GM18526 (cell line): ENCODE measurements around the gene SLC34A3.

Experiments
- POLR2A ChIP-seq: IDR thresholded peaks from 3 replicates; pipeline ENCODE4 v1.6.1; 2011; ENCODE audit not compliant: insufficient read length; ENCODE audit errors: extremely low read depth

The SLC34A3 gene

GRCh38 chr9:137205126-137206069, 25.3 kb upstream of the SLC34A3 start, which contains the start of the genes NDOR1 and TMEM203:
Gene NDOR1 (plus strand): TSS chr9:137205700. CDS start chr9:137205778, 78 bp downstream.
Gene TMEM203 (minus strand): TSS chr9:137205648. CDS start chr9:137205414, 234 bp downstream.
- TF ChIP-seq POLR2A, result peak; percentile 93

DNA sequence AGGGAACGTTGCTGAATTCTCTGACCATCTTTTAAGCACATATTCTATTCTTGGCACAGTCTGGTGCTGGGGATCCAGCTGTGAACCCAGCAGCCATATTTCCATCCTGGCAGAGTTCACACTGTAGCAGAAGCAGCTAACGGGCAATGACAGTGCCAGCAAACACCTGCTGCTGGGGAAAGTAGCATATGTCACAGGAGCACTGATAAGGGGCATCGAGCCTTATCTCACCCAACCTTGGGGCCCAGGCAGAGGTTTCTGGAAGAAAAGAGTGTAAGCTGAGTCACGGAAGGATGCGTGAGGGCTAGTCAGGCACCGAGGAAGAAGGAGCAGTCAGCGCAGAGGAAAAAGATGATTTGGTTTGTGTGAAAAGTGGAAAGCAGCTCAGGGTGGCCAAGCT, 24.1 kb upstream of the SLC34A3 start:
- TF ChIP-seq POLR2A, result no peak

DNA sequence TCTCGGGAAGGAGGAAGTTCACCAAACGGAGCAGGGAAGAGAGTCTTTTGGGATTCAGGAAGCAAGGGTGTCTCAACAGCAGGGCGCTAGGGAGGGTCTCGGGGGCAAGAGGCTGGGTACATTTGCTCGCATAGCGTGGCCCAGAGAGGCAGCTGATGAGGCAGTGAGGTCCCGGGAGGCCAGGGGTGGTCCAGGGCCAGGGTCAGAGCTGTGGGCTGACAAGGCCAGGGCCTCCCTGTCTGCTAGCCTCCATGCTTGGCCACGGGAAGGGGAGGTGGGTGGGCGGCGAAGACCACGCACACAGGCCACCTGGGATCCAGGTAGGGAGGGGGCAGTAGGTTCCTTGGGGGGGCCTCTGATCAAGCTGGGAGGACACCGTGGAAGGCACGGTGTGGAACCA, 19.2 kb upstream of the SLC34A3 start:
- TF ChIP-seq POLR2A, result peak; percentile 20

DNA sequence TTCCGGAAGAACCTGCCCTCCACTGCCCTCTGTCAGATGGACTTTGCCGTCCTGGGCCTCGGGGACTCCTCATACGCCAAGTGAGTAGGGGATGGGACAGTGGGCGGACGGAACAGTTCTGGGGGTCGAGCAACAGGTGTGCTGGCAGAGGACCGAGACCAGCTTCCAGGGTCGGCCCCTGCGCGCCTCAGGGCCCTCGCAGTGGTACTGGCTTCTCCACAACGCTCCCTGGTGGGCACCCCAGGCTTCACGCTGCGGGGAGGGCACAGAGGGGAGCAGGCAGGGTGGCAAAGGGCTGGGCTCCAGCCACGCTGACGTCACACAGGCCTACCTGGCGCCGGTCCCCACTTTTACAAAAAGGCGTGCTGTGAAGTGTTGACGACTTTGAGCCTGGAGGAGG, 18.2 kb upstream of the SLC34A3 start:
- no peak for TF ChIP-seq POLR2A

GRCh38 chr9:137213160-137214060, 17.3 kb upstream of the SLC34A3 start:
- no peak for TF ChIP-seq POLR2A

GRCh38 chr9:137214620-137215019, 16.1 kb upstream of the SLC34A3 start:
- no peak for TF ChIP-seq POLR2A

- TF ChIP-seq POLR2A, result no peak
Observed at GRCh38 chr9:137215196-137215986, 15.3 kb upstream of the SLC34A3 start.

GRCh38 chr9:137216188-137216965, 14.3 kb upstream of the SLC34A3 start:
- no peak for TF ChIP-seq POLR2A

DNA sequence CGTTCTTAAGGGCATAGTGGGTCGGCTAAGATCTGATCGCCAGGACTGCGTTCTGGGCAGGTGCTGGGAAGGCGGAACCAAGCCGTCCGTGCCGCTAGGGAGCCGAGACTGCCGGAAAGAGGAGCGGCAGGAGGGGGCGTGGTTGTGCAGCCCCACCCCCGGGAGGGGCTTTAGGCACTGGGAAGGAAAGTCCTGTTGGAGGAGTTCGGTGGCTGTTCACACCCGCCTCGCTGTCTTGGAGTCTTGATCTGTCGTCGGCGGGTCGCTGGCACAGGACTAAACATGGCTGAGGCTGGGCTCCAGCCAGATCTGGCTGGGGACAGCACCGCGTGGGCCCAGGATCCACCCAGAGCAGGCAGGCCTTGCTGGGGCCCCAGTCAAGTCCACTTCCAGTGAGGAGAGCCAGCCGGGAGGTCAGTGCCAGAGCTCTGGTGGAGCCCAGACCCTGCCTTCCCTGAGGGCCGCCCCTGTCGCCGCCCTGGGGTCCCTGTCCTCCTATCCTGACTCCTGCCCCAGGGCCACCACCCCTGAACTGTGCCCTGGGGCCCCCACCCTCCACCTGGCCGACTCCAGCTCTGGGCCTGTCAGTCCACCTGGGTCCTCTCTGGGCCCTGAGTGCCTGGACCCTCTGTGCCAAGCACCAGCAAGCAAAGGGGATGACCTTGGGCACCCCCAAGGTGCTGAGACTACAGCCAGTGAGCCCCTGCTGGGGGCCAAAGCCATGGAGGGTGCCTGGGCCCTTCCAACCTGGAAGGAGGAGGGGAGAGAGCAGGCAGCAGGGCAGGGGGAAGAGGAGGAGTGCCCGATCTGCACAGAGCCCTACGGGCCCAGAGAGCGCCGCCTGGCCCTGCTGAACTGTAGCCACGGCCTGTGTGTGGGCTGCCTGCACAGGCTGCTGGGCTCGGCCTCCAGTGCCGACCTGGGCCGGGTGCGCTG, 13.2 kb upstream of the SLC34A3 start:
- no peak for TF ChIP-seq POLR2A

DNA sequence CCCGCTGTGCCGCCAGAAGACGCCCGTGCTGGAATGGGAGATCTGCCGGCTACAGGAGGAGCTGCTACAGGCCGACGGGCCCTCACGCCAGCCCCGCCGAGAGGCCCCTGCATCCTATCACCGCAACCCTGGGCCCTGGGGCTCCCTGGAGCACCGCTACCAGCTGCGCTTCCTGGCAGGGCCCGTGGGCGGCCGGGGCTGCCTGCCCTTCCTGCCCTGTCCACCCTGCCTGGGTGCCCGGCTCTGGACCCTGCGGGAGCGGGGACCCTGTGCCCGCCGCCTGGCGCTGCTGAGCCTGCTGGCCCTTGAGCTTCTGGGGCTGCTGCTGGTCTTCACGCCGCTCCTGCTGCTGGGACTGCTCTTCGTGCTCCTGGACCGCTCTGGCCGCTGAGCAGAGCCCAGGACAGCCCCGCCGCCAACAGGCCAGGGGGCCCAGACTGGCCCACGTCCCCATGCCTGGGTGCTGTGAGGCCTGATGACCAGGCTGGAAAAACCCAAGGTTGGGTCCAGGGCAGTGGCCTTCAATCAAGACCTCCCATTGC, 12.4 kb upstream of the SLC34A3 start:
- TF ChIP-seq POLR2A, result no peak

DNA sequence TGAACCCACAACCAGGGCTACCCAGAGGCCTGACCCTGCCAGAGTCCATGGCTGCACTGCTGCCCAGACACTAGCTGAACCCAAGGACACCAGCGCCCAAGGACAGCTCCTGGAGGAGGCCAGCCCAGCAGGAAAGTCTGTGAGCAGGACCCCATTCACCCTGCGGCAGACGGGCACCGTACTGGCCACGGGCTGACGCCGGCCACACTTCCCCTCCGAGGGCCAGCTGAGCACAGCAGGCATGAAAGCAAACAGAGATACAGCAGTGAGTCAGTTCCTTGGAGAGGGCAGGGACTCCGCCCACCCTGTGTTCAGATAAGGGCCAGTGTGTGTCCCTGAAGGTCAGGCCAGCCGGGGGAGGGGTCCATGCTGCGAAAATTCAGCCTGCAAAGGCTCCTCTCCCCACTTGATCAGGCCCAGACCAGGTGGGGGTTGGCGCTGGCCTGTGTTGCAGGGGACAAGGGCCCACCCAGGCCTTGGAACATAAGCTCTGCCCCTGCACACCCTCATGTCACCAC, 11.9 kb upstream of the SLC34A3 start:
- TF ChIP-seq POLR2A, result no peak

- no peak for TF ChIP-seq POLR2A
Observed at GRCh38 chr9:137219757-137220316, 10.9 kb upstream of the SLC34A3 start.

DNA sequence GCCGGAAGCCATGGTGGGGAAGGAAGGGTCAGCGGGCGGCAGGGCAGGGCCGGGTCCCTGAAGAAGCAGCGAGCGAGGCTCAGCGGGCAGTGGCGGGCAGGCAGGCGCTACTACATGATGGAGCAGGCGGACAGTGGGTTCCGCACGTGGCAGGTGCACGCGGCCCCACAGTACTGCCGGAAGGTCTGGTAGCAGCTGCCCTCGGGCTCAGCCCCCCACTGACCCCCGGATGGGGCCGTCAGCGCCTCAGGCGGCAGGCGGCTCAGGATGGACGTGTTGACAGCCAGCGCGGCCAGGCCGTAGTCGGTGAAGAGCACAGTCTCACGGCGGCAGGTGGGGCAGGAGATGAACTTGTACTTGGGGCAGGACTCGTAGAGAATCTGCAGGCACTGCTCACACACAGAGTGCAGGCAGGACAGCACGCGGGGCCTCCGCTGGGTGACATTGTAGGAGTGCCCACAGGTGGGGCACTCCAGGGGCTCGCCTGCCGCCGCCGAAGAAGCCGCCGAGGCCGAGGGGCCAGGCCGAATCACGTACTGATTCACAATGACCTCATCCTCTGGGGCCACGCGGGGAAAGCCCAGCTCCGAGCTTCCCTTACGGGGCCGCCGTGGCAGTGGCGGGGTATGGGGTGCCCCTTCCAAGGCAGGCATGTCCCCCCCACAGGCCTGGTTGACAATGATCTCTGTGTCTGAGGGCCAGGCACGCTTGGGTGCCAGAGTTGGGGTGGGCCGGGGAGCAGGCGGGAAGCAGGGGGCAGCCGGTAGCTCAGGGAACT, 10.2 kb upstream of the SLC34A3 start:
- TF ChIP-seq POLR2A, result no peak
